HepG2 (cell line): ENCODE data around the gene PTPRN. TPM values are rescaled to one million over a fixed set of nuclear protein-coding genes. Genes with fewer than 3 reads are reported as not detected.

ENCODE experiments used
- DMAP1 ChIP-seq: IDR thresholded peaks from 2 replicates; pipeline ENCODE4 v1.6.1; 2016
- DZIP1 ChIP-seq: sonication (generic); formaldehyde crosslinking; IDR thresholded peaks from 2 replicates; pipeline ENCODE4 v1.5.0; 2020; ENCODE audit warnings: mild to moderate bottlenecking, missing genetic modification reagents
- HOXA5 ChIP-seq: sonication (generic); formaldehyde crosslinking; IDR thresholded peaks from 2 replicates; pipeline ENCODE4 v1.4.0; 2020; ENCODE audit warnings: missing genetic modification reagents
- ONECUT2 ChIP-seq: sonication (generic); formaldehyde crosslinking; IDR thresholded peaks from 2 replicates; pipeline ENCODE4 v1.4.0; 2020; ENCODE audit warnings: missing genetic modification reagents
- PBX3 ChIP-seq: sonication (generic); formaldehyde crosslinking; IDR thresholded peaks from 2 replicates; pipeline ENCODE4 v1.8.1; 2023; ENCODE audit warnings: missing genetic modification reagents, inconsistent platforms, borderline replicate concordance
- PCBP2 ChIP-seq: fragments of 200-400 bp; formaldehyde crosslinking; optimal IDR thresholded peaks from 2 replicates; pipeline ENCODE3; 2018; ENCODE audit warnings: low read length, low read depth; ENCODE audit not compliant: poor library complexity, severe bottlenecking
- SIN3A ChIP-seq: IDR thresholded peaks from 2 replicates; pipeline ENCODE4 v1.6.1; 2011; ENCODE audit warnings: low read depth, mild to moderate bottlenecking, control low read depth, low read length, borderline replicate concordance
- SMAD3 ChIP-seq: sonication (generic); formaldehyde crosslinking; IDR thresholded peaks from 2 replicates; pipeline ENCODE4 v1.4.0; 2020; ENCODE audit warnings: missing genetic modification reagents
- ZBTB39 ChIP-seq: sonication (generic); formaldehyde crosslinking; IDR thresholded peaks from 2 replicates; pipeline ENCODE4 v1.5.0; 2020; ENCODE audit warnings: missing genetic modification reagents
- ZHX1 ChIP-seq: sonication (generic); formaldehyde crosslinking; IDR thresholded peaks from 2 replicates; pipeline ENCODE4 v1.8.1; 2022; ENCODE audit warnings: low read depth, mild to moderate bottlenecking, missing genetic modification reagents
- ZNF121 ChIP-seq: sonication (generic); formaldehyde crosslinking; IDR thresholded peaks from 2 replicates; pipeline ENCODE4 v1.5.0; 2020; ENCODE audit warnings: mild to moderate bottlenecking, missing genetic modification reagents
- ZNF143 ChIP-seq: sonication (generic); formaldehyde crosslinking; IDR thresholded peaks from 2 replicates; pipeline ENCODE4 v1.4.0; 2020; ENCODE audit warnings: missing genetic modification reagents
- ZNF382 ChIP-seq: sonication (generic); formaldehyde crosslinking; IDR thresholded peaks from 2 replicates; pipeline ENCODE4 v1.5.0; 2020; ENCODE audit warnings: missing genetic modification reagents, mild to moderate bottlenecking, borderline replicate concordance
- ZNF549 ChIP-seq: sonication (generic); formaldehyde crosslinking; IDR thresholded peaks from 2 replicates; pipeline ENCODE4 v1.5.0; 2020; ENCODE audit warnings: missing genetic modification reagents
- ZNF639 ChIP-seq: conservative IDR thresholded peaks from 2 replicates; pipeline ENCODE4 v1.6.1; 2018; ENCODE audit warnings: missing genetic modification reagents
- ZNF749 ChIP-seq: sonication (generic); formaldehyde crosslinking; IDR thresholded peaks from 2 replicates; pipeline ENCODE4 v1.8.0; 2022; ENCODE audit warnings: mild to moderate bottlenecking, missing genetic modification reagents, moderate library complexity, borderline replicate concordance
- polyA plus RNA-seq, 8 experiments: library from polyadenylated mRNA; depleted of rRNA in 3 of 8; stranded (reverse) in 7 of 8; unstranded in 1 of 8; fragments of >200 nt; fragmentation: Illumina TruSeq in 4 of 8; extraction: Trizol in 4 of 8; gene quantifications; 2 replicates each; pipeline versions ENCODE4 v1.2.1 to v1.2.3, GENCODE V29; 2011 to 2016; ENCODE audit warnings: low read depth in 4 of 8, missing spikeins in 1 of 8, mixed read lengths in 1 of 8; ENCODE audit not compliant: insufficient read depth in 1 of 8
- total RNA-seq, 5 experiments: library from RNA; depleted of rRNA; stranded (reverse); fragments of >200 nt; fragmentation: Illumina TruSeq; extraction: Trizol; gene quantifications; 2 replicates each; pipeline ENCODE4 v1.2.3, GENCODE V29; 2016; ENCODE audit warnings: low read depth in 1 of 5

PTPRN gene
- total and polyA plus RNA-seq, 2 of the 13 experiments (the other 11 are each of a cell fraction or from before 2014, with no cell fraction given) = 0.26 TPM; not detected in 1

GRCh38 chr2:219269362-219270054 is 39.7 kb downstream of the PTPRN start (continued):
- TF ChIP-seq ZBTB39 (CRISPR knock-in tag) (no peak), HOXA5 (CRISPR knock-in tag) (peak; percentile 32; the same call in 1 of the 2 replicates), ZNF143 (CRISPR knock-in tag) (peak; percentile 70), ZHX1 (0 out of 2 replicates have a peak, but pooled peaks have one; percentile 34), DMAP1 (CRISPR knock-in tag) (0 out of 2 replicates have a peak, but pooled peaks have one; percentile 42), ZNF639 (CRISPR knock-in tag) (no peak), PCBP2 (no peak), ONECUT2 (no peak), DZIP1 (CRISPR knock-in tag) (no peak), ZNF121 (CRISPR knock-in tag) (no peak), PBX3 (CRISPR knock-in tag) (no peak), ZNF382 (CRISPR knock-in tag) (no peak), ZNF549 (CRISPR knock-in tag) (no peak), ZNF749 (CRISPR knock-in tag) (no peak), SMAD3 (CRISPR knock-in tag) (no peak), SIN3A (peak; percentile 29; the same call in 1 of the 2 replicates)
